ENCODE measurements around the gene TTC7B.

GRCh38 chr14:90531497-90531896, 284.7 kb downstream of the TTC7B start:
- TF ChIP-seq CTCF (IDR thresholded peaks at IDR 0.05; ENCODE audit: low read length): no peak
- TF ChIP-seq EZH2 (IDR thresholded peaks at IDR 0.05; ENCODE audit: borderline replicate concordance, low read length): no peak
